WI38 (cell line): ENCODE results near the gene DGKZ.
"Not testable (repeated sequence)": the region's sequence is repeated elsewhere in the genome, so short reads cannot be mapped to it uniquely, and the experiment has no call there.

Experiments used
- H3K4me3 ChIP-seq: 2 replicates; pipeline ENCODE4 v1.5.1; 2011; ENCODE audit warnings: low read depth, mild to moderate bottlenecking, control low read depth, low read length
- CTCF ChIP-seq: IDR thresholded peaks from 2 replicates; pipeline ENCODE4 v1.5.1; 2012; ENCODE audit warnings: low read depth, mild to moderate bottlenecking, control low read depth, low read length

Gene DGKZ

GRCh38 chr11:46367244-46367915, 20.1 kb downstream of the DGKZ start:
- H3K4me3 ChIP-seq: no peak overlapping the region

GRCh38 chr11:46367916-46368267, 20.6 kb downstream of the DGKZ start:
- no peak for TF ChIP-seq CTCF
- H3K4me3 ChIP-seq: no peak overlapping the region

More at GRCh38 chr11:46367244-46367915, 20.1 kb downstream of the DGKZ start:
- peak; percentile 56 for TF ChIP-seq CTCF

DNA sequence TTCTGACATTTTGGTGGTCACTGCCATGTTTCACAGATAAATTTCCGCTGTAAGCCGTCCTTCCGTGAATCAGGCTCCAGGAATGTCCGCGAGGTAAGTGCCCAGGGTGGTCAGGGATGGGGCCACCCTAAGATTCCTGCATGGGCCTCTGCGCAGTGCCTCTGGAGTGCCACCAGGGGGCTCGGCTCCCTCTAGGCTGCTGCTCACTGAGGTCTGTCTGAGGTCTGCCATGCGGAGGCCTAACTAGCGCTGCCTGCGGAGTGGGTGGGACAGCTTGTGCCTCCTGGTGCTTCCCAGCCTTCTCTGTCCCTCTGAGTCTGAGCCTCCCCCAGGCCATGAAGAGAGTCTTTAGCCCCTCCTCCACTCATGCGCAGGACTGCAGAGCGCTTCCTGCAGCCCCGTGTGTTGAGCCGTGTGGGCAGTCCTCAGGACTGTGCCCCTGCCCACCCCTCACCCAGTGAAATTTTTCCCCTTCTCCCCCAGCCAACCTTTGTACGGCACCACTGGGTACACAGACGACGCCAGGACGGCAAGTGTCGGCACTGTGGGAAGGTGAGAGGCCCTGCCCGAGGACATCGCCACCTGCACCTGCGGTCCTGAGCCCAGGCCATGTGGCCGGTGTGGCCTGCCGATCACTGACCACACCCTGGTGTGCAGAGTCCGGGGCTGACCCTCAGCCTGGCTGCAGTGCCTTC, 22.3 kb downstream of the DGKZ start:
- peak; percentile 98 for TF ChIP-seq CTCF
- no peak overlapping the region for H3K4me3 ChIP-seq

DNA sequence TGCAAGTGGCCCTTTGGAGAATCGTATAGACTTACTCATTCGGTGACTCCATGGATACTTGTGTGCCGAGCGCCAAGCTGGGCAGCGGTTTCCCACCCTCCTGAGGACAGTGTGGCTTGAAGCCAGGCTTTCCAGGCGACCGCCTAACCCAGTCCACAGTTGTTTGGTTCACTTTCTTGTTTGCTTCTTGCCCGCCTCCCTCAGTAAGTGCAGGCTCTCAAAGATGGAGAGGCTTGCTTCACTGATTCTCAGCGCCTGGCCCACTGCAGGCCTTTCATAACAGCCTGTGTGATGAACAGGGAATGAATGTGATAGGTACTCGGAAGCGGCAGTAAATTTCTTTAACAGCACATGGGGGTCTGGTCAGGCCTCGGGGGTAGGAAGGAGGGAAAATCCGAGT, 23.0 kb downstream of the DGKZ start:
- TF ChIP-seq CTCF: no peak
- no peak overlapping the region for H3K4me3 ChIP-seq

DNA sequence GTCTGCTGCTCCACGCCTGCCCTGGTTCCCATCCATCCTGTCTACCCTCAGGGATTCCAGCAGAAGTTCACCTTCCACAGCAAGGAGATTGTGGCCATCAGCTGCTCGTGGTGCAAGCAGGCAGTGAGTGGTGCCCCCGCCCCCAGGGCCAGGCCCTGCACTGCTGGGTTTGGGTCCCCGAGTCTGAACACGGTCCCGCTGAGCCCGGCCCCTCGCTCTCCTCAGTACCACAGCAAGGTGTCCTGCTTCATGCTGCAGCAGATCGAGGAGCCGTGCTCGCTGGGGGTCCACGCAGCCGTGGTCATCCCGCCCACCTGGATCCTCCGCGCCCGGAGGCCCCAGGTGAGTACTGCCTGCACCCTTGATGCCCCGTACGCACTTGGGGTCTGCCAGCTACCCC, 24.0 kb downstream of the DGKZ start:
- H3K4me3 ChIP-seq: not testable (repeated sequence)

DNA sequence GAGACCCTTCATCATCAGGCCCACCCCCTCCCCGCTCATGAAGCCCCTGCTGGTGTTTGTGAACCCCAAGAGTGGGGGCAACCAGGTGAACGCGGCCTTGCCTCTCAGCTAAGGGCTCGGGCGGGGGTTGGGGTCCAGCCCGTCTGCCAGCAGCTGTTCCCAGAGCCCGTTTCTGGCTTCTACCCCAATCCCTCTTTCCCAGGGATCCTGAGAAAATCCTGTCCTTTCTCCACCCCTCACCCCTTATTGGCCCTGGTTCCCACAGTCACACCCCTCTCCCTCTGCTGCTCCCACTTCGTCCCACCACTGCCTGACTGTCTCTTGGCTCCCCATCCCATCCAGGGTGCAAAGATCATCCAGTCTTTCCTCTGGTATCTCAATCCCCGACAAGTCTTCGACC, 24.8 kb downstream of the DGKZ start:
- no peak for TF ChIP-seq CTCF

GRCh38 chr11:46372501-46372900, 25.2 kb downstream of the DGKZ start:
- not testable (repeated sequence) for H3K4me3 ChIP-seq

More for the DNA sequence above, 24.8 kb downstream of the DGKZ start:
- H3K4me3 ChIP-seq: no peak overlapping the region

DNA sequence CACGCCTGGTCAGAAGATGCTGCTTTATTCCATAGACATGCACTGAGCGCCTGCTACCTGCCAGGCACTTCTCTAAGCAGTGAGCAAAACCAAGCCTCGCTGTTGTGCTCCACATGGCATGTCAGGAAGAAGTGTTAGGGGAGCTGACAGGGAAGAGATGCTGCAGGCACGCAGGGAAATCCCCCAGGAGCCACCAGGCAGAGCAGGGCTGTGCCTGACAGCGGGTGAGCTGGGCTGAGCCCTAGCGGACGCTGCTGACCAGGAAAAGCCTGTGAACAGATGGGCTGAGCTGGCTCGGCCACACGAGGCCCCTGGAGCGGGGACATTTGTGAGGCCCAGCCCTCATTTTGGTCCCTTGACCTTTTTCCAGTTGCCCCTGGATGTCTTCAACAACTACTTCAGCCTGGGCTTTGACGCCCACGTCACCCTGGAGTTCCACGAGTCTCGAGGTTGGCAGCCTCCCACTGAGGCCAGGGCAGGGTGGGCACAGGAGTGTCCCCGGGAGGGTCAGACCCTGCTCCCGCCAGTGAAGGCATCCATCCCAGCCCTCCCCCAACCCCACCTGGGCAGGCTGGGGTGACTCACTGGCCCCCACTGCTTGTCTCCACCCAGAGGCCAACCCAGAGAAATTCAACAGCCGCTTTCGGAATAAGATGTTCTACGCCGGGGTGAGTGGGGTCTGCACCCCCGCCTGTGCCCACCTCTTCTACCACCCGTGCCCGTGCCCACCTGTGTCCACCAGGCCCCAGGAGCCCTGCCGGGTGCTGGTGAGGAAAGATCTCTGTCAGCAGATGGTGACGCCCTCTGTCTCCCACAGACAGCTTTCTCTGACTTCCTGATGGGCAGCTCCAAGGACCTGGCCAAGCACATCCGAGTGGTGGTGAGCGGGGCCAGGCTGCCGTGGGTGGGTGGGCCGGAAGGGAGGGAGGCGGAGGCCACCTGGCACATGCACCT, 26.8 kb downstream of the DGKZ start:
- no peak for TF ChIP-seq CTCF
- H3K4me3 ChIP-seq: no peak overlapping the region
